Testis (tissue), 2 donors: Measurements from ENCODE around the gene PERM1.

Source experiments
- CTCF ChIP-seq, 3 experiments: fragments of 450-650 bp in 2 of 3; fragments of 200-600 bp in 1 of 3; sonication (generic) in 1 of 3; IDR thresholded peaks; one replicate each; pipeline ENCODE4 v1.5.1; 2016 to 2019; ENCODE audit warnings: antibody characterized with exemption in 3 of 3, mild to moderate bottlenecking in 2 of 3, moderate library complexity in 1 of 3
- POLR2A ChIP-seq: fragments of 450-650 bp; IDR thresholded peaks from one replicate; pipeline ENCODE4 v1.6.1; 2017; ENCODE audit warnings: antibody characterized with exemption, mild to moderate bottlenecking, moderate library complexity

GRCh38 chr1:927234-927633 lies 54.7 kb downstream of the PERM1 start:
- TF ChIP-seq CTCF (IDR thresholded peaks at IDR 0.05) (no peak), POLR2A (no peak)
